GM18858 (cell line): ENCODE measurements around the gene DCHS1.

Source experiments
- ATAC-seq: cut with Tn5 transposase; IDR thresholded peaks from one replicate; pipeline ENCODE4 v1.9.1; 2021; ENCODE audit not compliant: unreplicated experiment

DCHS1 gene

GRCh38 chr11:6596239-6596877 lies 59.3 kb downstream of the DCHS1 start:
- ATAC-seq, result no peak

- ATAC-seq, result no peak
These were observed 61.4 kb downstream of the DCHS1 start for GRCh38 chr11:6594142-6594768.

GRCh38 chr11:6588018-6588417 lies 67.6 kb downstream of the DCHS1 start:
- no peak for ATAC-seq

GRCh38 chr11:6587360-6587953 lies 68.2 kb downstream of the DCHS1 start:
- no peak for ATAC-seq

- no peak for ATAC-seq
These were observed 68.9 kb downstream of the DCHS1 start for GRCh38 chr11:6586434-6587359.

- ATAC-seq, result no peak
These were observed 71.1 kb downstream of the DCHS1 start for GRCh38 chr11:6584528-6584927.

GRCh38 chr11:6583584-6583983 lies 72.0 kb downstream of the DCHS1 start:
- no peak for ATAC-seq

GRCh38 chr11:6579681-6580080 lies 75.9 kb downstream of the DCHS1 start:
- ATAC-seq, result no peak

GRCh38 chr11:6578134-6578533 lies 77.5 kb downstream of the DCHS1 start:
- ATAC-seq, result no peak

- ATAC-seq, result no peak
These were observed 78.9 kb downstream of the DCHS1 start for GRCh38 chr11:6576471-6577373.

- ATAC-seq, result no peak
These were observed 80.5 kb downstream of the DCHS1 start for GRCh38 chr11:6574816-6575715.

GRCh38 chr11:6572215-6572614 lies 83.4 kb downstream of the DCHS1 start:
- no peak for ATAC-seq

GRCh38 chr11:6571434-6572008 lies 84.1 kb downstream of the DCHS1 start:
- no peak for ATAC-seq
